HepG2 (cell line): ENCODE data around the gene CNRIP1.

Experiments
- DRAP1 ChIP-seq: IDR thresholded peaks from 2 replicates; pipeline ENCODE4 v1.6.1; 2016; ENCODE audit warnings: missing genetic modification reagents, missing compliant biosample characterization
- RNF2 ChIP-seq: fragments of 450-650 bp; conservative IDR thresholded peaks from 2 replicates; pipeline ENCODE4 v1.6.1; 2016; ENCODE audit warnings: low read depth
- SOX5 ChIP-seq: IDR thresholded peaks from 2 replicates; pipeline ENCODE4 v1.6.1; 2016; ENCODE audit warnings: borderline replicate concordance

- TF ChIP-seq SOX5 (CRISPR knock-in tag) (no peak), DRAP1 (CRISPR knock-in tag) (no peak), RNF2 (no peak)
Measured at GRCh38 chr2:68356599-68357239, 37.0 kb upstream of the CNRIP1 start.
